WERI-Rb-1 (cell line): ENCODE results near the gene PSMB11.
"Not testable (repeated sequence)": the region's sequence is repeated elsewhere in the genome, so short reads cannot be mapped to it uniquely, and the experiment has no call there.

Experiments
- DNase-seq: peaks from one replicate; pipeline ENCODE4 v3.0.0-alpha.2; 2020
- H3K27ac ChIP-seq: fragments of 250-450 bp; sonication (Bioruptor Pico); 2 replicates; pipeline ENCODE4 v1.5.1; 2020; ENCODE audit warnings: mild to moderate bottlenecking, moderate library complexity
- H3K27me3 ChIP-seq: fragments of 250-450 bp; sonication (Bioruptor Pico); 2 replicates; pipeline ENCODE4 v1.5.1; 2021; ENCODE audit warnings: mild to moderate bottlenecking, low read depth, moderate library complexity; ENCODE audit not compliant: insufficient read depth, severe bottlenecking
- H3K36me3 ChIP-seq: fragments of 250-450 bp; sonication (Bioruptor Pico); 2 replicates; pipeline ENCODE4 v1.5.1; 2020; ENCODE audit warnings: mild to moderate bottlenecking, moderate library complexity
- H3K4me3 ChIP-seq: 2 replicates; pipeline ENCODE4 v1.5.1; 2011; ENCODE audit warnings: low read depth, mild to moderate bottlenecking, control low read depth, low read length
- H3K9me3 ChIP-seq: fragments of 250-450 bp; sonication (Bioruptor Pico); 2 replicates; pipeline ENCODE4 v1.5.1; 2021; ENCODE audit warnings: mild to moderate bottlenecking, moderate library complexity; ENCODE audit not compliant: severe bottlenecking
- TF ChIP-seq, protein P1 (sequence below): IDR thresholded peaks from 2 replicates; pipeline ENCODE4 v1.5.1; 2011; ENCODE audit warnings: low read depth, mild to moderate bottlenecking, control low read depth, inconsistent platforms, low read length

PSMB11 gene

GRCh38 chr14:22997676-22998323, 44.2 kb upstream of the PSMB11 start:
- no peak for DNase-seq
- Histone ChIP-seq H3K27me3 (no peaks in the 10 kb centered on the region), H3K4me3 (peak overlapping the region; percentile 32), H3K36me3 (no peaks in the 10 kb centered on the region; the same call in 1 of the 2 replicates), H3K27ac (peak overlapping the region; percentile 91), H3K9me3 (no peaks in the 10 kb centered on the region)
- TF ChIP-seq, protein P1, sequence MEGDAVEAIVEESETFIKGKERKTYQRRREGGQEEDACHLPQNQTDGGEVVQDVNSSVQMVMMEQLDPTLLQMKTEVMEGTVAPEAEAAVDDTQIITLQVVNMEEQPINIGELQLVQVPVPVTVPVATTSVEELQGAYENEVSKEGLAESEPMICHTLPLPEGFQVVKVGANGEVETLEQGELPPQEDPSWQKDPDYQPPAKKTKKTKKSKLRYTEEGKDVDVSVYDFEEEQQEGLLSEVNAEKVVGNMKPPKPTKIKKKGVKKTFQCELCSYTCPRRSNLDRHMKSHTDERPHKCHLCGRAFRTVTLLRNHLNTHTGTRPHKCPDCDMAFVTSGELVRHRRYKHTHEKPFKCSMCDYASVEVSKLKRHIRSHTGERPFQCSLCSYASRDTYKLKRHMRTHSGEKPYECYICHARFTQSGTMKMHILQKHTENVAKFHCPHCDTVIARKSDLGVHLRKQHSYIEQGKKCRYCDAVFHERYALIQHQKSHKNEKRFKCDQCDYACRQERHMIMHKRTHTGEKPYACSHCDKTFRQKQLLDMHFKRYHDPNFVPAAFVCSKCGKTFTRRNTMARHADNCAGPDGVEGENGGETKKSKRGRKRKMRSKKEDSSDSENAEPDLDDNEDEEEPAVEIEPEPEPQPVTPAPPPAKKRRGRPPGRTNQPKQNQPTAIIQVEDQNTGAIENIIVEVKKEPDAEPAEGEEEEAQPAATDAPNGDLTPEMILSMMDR = no peak

DNA sequence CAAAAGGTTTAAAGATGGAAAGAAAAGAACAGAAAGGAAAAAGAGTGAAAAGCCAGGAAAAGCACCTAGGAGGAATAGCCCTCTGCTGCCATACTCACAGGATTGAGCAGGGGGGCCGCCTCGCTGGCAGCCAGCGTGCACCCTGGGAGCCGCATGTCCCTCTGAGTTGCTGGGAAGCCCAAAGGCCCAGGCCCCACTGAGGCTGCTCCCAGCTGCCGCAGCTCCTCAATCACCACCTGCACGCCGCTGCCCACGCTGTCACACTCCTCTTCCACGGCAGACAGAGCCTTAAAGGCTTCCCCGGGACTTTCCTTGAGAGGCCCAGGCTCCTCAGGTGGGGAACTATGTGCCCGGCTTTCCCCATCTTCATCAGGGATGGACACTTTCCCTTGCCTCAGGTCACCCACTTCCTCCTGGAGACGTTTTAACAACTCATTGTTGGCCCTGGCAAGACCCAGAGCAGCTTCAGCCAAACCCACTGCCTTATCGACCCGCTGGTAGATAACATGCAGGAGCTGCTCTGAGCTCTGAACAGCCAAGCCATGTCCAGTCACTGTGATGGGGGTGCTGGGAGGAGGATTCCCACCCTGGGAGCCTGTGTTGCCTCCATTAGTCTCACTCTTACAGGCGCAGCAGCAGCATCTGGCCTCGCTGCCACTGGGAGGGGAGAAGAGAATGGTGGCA, 43.5 kb upstream of the PSMB11 start:
- Histone ChIP-seq H3K36me3 (no peaks in the 10 kb centered on the region; the same call in 1 of the 2 replicates), H3K27me3 (no peaks in the 10 kb centered on the region), H3K4me3 (no peak overlapping the region), H3K27ac (peak overlapping the region; percentile 91), H3K9me3 (no peaks in the 10 kb centered on the region)
- DNase-seq = no peak
- TF ChIP-seq, protein P1 = no peak

DNA sequence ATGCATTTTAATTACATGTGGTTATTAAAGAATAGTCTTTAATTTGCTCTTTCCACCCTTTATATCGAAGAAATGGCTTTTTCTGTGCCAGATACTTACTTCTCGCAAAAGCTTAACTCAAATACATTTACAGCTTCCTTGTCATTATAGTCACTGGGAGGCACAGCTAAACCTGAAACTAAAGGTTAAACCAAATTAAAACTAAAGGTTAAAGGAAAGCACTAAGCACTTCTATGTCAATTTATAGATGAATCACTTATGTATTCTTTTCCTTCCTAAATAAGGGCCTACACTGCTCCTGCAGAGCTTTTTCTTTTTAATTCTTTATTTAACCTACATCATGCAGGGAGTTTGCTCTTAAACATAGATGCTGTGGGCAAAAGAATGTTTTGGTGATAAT, 41.2 kb upstream of the PSMB11 start:
- DNase-seq = no peak
- Histone ChIP-seq H3K27me3 (no peaks in the 10 kb centered on the region), H3K9me3 (no peaks in the 10 kb centered on the region), H3K27ac (no peak overlapping the region), H3K4me3 (no peak overlapping the region), H3K36me3 (no peaks in the 10 kb centered on the region; the same call in 1 of the 2 replicates)
- TF ChIP-seq, protein P1 = no peak

GRCh38 chr14:23002592-23002991, 39.4 kb upstream of the PSMB11 start:
- Histone ChIP-seq H3K4me3 (no peak overlapping the region), H3K36me3 (no peaks in the 10 kb centered on the region; the same call in 1 of the 2 replicates), H3K9me3 (no peaks in the 10 kb centered on the region), H3K27me3 (no peaks in the 10 kb centered on the region), H3K27ac (no peak overlapping the region)
- DNase-seq = no peak
- TF ChIP-seq, protein P1 = no peak

GRCh38 chr14:23004274-23004673, 37.7 kb upstream of the PSMB11 start:
- DNase-seq, H3K36me3 ChIP-seq, H3K27ac ChIP-seq, H3K9me3 ChIP-seq, H3K27me3 ChIP-seq, H3K4me3 ChIP-seq: not testable (repeated sequence)

DNA sequence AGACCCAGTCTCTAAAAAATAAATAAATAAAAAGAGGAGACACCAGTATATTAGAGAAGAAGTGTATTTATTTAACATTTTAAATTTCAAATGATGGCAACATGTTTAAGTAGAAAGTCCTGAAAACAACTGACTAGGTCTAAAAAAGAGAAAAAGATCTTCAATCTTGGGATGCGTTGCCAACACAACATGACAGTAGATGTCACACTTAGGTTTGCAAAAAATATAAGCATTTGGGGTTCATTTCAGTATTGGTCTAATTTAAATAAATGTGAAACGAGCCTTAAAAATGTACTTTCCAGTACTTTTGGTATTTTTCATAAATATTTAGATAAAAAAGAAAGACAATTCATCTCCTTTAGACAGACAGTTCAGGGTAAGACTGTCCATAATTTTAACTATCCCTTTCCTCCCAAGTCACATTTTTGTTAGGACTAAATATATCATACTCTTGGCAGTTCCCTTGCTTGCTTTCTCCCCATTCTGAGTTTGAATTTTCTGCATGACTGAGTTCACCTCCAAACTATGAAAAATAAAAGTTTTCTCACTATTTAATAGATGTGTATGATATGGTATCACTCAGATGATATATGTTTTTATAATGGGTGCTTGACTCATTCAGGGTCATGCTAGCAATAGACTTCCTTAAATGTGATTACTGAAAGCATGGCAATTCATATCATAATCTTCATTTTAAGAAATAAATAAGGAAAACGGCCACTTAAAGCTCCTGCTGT, 36.4 kb upstream of the PSMB11 start:
- no peaks in the 10 kb centered on the region for H3K36me3 ChIP-seq
- TF ChIP-seq, protein P1 = no peak
- no peaks in the 10 kb centered on the region for H3K9me3 ChIP-seq
- H3K27me3 ChIP-seq = no peaks in the 10 kb centered on the region
- peak overlapping the region; percentile 94 for H3K27ac ChIP-seq
- no peak overlapping the region; the same call in 1 of the 2 replicates for H3K4me3 ChIP-seq
- DNase-seq = no peak
